ENCODE measurements around the gene ALPK1.
"Not testable (repeated sequence)": the region's sequence is repeated elsewhere in the genome, so short reads cannot be mapped to it uniquely, and the experiment has no call there.

Gene ALPK1

DNA sequence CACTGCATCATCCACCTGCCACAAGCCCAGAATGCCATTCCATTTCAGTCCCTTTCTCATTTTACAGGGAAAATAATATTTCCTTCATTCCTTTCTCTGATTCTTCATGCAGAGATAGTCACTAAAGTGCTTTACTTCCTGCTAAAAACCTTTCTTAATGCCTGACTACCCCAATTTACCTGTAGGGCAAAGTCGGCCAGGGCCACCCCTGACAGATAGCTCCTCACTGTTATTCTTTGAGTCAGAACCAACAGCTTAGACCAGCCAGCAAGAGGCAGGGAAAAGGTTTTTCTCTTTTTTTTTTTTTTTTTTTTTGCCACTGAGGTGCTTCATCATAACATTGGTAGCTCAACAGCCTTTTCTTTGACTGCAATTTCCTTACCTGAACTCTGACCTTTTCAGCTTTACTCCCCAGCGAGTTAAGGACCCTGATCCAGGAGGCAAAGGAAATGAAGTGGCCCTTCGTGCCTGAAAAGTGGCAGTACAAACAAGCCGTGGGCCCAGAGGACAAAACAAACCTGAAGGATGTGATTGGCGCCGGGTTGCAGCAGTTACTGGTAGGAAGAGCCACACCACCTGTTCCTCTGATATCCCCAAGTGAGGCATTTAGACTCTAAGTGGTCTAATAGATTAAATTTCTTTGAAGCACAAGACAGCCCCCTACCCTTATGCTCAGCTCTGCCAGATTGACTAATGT, 85.0 kb downstream of the ALPK1 start:
- DNase-seq, result no peak

DNA sequence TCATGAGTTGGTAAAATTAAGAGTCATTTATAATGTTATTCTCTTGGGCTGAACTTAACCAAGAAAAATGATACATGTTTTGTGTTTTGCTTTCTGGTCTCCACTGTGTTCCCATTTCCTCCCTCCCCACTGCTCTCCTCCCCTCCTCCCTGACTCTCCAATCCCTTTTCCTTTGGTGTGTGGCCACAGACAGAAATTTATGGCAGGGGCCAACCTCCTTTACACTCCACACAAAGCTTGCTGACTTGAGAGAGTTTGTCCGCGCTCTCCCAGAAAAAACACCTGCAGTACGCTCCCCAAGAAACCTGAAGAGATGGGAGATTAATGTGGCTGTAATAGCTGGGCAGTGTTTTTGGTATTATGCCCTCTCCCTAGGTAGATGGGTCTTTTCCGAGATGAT, 88.9 kb downstream of the ALPK1 start:
- DNase-seq, result no peak

DNA sequence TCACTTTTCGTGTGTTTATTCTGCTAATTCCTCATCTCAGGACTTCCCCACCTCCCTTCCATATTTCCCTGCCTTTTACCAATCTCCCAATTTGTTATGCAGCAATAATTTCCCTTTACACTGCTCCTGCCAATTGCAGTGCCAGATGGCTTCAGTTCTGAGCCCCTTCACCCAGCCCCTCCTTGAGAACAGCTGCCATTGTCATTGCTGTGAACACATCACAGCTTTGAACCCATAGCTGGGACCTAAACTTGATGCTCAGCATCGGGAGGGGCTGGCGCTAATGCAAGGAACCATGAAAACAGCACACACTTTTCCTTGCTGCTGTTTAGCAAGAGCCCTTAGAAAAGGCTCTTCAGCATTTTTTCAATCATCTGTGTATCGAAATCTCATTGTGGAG, 104.9 kb downstream of the ALPK1 start:
- DNase-seq, result no peak

DNA sequence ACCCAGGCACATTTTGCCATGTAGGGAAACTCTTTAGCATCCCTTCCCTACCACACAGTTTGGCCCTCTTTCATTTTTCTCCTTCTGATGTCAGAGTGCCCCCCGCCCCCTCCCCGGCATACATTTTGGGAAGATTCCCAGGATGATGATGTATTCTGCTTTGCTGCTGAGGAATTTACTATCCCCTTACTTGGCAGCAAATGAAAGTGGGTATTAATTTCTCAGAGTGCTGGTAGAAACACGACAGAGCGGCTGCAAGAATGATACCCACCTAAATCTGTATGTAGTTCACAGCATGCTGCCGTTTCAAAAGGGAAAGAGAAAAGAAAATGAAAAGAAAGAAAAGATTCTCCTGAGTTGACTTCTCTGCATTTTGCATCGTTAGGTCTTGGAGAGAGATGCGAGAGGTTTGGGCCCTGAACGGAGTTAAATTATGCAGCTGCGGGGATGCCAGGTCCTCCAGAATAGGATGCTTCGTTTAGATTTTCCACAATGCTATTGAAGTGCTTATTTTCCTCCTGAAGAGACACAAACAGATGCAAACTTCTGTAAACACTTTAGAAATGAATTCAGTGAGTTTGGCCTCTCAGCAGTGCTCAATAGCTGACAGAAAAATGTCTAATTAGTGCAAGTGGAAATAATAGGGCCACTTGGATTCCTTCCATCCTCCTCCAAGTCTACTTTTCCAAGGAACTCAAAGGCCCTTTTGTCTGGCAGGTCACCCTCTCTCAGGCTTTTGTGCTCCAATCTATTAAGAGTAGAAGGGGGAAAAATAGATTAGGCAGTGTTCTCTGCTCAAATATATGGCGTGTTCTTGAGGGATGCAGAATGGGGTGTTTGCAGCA, 106.2 kb downstream of the ALPK1 start:
- peak; percentile 23 for DNase-seq

DNA sequence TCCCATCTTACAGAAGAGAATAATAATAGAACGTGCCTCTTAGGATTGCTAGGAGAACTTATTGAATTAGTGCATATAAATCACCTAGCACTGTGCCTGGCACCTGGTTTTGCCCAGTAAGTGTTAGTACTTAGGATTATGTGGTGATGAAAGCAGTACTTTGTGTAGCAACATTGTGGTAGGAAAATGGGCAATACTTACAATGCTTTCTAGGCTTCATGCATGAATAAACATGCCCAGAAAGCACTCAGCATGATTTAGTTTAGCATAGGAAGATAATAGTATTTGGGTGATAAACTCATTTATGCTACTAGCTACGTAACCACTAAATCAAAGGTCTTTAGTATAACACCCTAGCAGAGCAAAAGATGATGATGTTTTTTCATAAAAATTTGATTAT, 113.2 kb downstream of the ALPK1 start:
- DNase-seq, result peak; percentile 10

DNA sequence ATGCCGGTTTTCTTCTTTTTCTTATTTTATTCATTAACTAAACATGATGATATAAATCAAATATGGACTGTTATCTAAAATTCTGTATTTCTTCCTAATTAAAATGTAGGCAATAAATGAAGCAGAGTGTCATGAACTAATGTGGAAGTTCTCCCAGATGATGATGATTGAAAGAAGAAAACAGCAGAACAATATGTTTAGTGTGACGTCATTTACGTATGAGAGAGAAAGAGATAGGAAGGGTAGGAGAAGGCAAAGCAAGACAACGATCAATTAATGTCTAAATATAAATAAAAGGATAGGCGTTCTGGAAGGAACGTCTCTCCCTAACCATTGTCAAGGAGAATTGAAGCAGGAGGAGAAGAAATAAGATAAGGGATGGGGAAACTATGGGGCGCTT, 113.6 kb downstream of the ALPK1 start:
- DNase-seq, result no peak

DNA sequence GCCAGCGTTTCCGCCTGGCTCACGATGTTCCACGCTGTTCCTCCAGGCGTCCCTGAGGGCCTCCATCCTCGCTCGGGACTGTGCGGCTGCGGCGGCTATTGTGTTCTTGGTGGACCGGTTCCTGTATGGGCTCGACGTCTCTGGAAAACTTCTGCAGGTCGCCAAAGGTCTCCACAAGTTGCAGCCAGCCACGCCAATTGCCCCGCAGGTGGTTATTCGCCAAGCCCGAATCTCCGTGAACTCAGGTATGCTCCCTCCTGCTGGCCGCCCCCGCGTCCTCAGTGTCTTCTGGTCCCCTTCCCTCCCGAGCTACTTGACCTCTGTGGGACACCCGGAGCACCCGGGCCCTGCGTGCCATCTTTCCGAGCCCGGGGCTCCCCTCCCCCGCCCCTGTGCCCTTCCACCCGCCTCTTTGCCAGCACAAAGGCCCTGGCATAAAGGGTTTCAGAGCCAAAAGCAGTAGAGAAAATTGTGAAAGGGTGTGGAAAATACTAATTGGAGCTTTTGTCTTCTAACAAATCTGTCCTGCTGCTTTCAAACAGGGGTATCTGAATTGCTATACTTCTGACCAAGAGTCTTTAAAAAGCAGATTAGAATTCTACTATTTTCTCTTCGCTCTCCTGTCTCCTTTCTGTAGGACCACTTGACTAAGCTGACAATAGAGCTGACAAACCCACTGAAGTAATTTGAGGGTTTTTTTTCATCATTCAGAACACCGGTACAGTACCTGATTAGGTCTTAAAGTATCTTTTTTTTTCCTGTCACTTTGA, 114.8 kb downstream of the ALPK1 start:
- DNase-seq, result no peak

DNA sequence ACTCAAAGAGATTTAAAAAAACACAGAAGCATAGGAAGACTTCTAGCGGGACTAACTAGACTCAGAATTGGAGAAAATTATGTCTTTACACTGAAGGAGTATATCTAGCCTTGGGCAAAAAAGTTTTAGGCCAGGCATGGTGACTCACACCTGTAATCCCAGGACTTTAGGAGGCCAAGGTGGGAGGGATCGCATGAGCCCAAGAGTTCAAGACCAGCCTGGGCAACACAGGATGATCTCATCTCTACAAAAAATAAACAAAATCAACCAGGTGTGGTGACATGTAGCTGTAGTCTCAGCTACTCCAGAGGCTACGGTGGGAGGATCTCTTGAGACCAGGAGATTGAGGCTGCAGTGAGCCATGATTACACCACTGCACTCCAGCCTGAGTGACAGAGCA, 119.3 kb downstream of the ALPK1 start:
- no peak for DNase-seq

DNA sequence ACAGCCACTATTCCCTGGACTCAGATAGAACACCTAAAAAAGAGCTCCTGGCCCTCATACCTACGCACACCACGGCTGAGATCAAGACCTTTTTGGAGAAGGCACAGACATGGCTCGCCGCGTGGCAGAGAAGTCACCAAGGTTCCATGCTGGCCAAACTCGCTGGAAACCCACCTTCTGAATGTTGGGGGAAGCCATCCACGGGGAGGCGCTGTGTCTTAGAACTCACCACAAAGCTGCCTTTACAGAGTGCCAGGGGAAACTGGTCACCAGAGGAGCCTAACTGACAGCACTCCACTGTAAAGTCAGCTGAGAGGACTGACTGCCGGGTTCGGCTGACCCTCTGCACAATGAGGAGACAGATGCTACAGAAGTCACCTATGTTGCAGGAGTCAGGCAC, 120.9 kb downstream of the ALPK1 start:
- no peak for DNase-seq

DNA sequence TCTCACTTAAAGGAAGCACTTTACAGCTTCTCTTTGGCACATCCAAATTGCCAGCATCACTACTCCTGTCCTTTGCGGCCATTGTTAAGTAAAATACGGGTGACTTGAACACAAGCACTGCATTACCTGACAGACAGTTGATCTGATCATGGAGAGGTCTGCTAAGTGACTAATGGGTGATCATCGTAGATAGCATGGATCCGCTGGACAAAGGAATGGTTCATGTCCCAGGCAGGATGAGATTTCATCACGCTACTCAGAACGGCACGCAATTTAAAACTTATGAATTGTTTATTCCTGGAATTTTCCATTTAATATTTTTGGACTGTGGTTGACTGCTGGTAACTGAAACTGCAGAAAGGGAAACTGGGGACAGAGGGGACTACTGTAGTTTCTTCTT, 124.7 kb downstream of the ALPK1 start:
- no peak for DNase-seq

DNA sequence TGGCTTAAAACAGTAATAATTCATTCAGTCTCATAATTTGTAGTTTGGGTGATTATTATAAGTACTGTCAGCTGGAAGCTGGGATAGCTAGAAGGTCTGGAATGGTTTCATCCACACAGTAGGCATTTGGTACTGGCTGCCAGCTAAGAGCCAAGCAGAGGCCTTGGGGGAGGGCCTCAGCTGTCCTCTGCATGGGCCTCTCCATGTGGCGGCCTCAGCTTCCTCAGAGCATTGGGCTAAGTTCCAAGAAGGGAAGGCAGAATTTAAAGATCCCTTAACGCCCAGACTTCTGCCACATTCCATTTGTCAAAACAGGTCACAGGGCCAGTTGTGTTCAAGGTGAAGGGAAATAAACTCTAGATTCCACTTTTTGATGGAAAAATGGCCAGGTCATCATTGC, 125.5 kb downstream of the ALPK1 start:
- no peak for DNase-seq

DNA sequence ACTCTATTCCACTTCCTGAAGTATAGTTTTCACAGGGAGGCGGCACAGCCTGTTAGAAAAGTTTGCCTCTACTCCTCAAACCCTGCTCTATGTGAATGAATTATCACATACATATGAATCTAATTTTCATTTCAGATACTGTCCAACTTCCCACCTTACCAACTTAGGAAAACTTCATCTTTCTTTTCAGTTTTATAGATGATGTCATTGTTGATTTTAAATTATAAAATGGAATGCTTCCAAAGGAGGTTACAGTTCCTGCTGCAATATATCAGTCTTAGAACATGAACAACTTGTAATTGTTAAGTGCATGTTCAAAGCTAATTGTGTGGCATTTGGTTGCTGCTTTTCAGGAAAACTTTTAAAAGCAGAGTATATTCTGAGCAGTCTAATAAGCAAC, 126.4 kb downstream of the ALPK1 start:
- no peak for DNase-seq

DNA sequence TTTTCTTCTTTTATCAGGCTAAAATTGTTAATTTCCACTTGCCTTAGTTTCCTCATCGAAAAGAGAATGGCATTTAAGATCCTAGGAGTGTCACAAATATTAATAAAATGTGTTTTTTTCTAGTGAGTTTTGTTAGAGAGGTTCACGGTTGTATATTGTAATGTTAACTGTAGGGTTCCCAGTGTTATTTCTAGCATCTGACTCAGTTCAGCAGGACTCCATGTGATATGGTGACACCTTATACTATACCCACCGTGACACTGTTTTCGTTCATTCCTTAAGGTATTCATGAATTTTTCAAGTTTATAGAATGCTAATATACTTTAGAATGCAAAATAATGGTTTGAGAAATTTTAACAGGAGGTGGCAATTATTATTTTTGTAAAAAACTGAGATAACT, 128.7 kb downstream of the ALPK1 start:
- no peak for DNase-seq

DNA sequence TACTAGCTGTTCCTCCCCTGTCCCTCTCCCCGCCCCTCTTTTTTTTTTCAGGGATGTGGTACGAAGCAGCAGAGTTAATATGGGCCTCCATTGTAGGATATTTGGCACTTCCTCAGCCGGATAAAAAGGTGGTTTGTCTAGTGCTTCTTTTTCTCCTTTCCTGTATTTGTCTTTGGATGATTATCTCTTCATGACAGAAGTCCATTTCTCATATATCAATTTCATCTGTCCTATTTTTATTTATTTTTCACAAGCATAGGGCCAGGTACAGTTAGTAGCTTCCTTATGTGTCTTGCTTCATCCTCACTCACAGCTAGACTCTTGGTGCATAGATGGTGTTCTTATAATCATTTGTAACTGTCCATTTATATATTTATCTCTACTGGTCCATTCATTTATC, 129.2 kb downstream of the ALPK1 start:
- DNase-seq, result no peak

DNA sequence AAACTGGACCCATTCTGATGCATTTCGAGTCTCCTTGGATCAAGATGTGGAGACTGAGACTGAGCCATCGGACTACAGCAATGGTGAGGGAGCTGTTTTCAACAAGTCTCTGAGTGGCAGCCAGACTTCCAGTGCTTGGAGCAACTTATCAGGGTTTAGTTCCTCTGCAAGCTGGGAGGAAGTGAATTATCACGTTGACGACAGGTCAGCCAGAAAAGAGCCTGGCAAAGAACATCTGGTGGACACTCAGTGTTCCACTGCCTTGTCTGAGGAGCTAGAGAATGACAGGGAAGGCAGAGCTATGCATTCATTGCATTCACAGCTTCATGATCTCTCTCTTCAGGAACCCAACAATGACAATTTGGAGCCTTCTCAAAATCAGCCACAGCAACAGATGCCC, 134.0 kb downstream of the ALPK1 start:
- no peak for DNase-seq

DNA sequence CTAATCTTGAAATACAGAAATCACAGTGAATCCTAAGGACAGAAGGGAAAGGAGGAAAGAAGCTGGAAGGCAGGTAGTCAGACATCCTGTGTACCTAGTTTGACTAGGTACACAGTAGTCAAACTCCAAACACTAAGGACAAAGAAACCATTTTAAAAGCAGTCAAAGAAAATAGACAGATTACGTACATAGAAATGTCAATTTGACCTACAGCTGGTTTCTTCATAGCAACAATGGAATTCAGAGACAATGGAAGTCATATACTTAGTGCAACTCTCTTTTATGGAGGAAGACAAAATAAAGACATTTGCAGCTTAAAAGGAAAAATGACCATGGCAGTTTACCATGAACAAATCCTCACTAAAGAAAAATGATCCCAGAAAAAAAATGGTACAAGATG, 139.8 kb downstream of the ALPK1 start:
- DNase-seq, result no peak

DNA sequence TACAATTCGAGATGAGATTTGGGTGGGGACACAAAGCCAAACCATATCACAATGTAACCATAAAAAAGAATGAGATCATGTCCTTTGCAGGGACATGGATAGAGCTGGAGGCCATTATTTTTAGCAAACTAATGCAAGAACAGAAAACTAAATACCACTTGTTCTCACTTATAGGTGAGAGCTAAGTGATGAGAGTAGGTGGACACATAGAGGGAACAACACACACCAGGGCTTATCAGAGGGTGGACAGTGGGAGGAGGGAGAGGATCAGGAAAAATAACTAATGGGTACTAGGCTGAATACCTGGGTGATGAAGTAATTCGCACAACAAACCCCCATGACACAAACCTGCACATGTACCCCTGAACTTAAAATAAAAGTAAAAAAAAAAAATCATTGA, 145.1 kb downstream of the ALPK1 start:
- not testable (repeated sequence) for DNase-seq

DNA sequence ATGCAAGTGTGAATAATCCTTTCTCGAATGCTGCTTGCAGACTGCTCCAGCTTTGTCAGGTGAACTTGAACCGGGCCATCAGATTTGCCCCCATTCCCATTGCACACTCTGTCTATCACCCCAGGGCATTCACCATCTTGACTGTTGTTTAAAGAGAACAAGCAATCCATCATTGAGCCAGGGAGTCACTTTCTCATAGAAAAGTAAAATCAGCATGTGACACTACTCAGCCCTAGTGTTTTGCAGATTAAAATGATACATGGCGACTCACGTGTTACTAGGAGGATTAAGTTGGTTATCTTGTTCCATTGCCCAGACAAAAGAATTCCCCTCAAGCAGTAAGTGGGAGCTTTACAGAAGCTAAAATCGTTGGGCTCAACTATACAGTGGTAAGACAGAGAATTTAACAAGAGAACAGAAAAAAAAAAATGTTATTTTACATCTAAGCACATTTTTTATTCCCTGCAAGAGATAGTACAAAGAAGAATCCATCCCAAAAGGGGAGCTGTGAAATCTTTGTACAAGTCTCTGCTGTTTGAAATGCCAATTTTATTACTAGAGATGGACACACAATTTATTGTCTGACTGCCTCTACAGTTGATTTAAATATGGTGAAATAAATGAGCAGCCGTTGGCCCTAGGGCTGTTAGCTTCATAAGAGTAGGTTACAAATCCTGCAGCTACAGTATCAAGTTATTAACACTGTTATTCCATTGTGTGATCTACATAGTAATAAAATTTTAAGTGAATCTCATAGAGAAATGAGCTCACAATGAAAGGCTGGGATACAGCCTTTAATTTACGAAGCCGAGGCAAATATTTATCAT, 151.3 kb downstream of the ALPK1 start:
- no peak for DNase-seq

DNA sequence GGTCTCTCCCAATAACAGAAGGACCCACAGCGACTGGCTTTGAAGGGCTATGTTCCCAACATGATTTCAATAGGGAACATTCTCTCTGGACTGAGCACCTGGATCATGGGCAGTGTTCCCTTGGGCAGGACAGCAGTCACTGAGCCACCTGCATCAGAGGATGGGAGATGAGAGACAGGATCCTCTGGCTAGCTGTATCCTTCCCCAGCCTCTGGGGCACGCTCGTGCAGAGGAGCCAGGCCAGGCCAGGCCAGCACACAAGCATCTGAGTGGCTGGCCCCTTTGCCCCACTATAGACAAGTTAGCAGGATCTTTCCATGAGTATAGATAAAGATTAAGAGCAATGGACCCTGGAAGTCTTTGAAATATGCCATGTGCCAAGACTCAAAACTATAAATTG, 152.5 kb downstream of the ALPK1 start:
- no peak for DNase-seq

DNA sequence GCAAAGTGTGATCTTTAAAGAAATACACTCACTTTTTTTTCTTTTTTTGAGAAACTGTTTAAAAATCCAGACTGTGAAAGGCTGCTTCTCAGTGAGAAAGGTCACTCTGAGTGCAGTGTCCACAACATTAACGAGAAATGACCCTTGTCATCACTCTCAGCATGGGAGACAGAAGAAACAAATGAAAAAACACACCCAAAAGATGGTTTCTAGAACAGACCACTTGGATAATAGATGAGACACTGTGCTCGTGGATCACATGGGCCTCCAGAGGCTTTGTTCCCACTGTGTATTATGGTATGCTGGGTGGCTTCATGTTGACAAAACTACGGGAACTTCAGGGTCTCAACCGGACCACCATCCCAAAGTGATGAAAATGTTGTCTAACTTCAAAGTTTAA, 153.9 kb downstream of the ALPK1 start:
- no peak for DNase-seq

DNA sequence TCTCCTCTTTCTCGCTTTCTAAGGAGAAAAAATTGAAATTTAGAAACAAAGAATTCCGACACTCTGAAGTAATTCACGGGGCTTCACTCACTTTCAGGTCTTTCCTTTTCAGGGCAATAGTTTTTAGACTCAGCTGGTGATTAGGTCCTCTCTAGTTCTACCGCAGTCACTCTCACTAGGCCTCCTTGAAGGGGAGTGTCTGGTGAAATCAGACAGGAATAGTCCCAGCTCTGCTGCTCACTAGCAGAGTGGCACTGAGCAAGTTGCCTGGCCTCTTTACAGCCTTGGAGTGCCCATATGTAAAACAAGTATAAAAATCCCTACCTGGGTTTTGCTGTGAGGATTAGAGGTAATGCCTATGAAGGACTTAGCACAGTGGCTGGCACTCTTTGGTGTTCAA, 154.7 kb downstream of the ALPK1 start:
- DNase-seq, result no peak

DNA sequence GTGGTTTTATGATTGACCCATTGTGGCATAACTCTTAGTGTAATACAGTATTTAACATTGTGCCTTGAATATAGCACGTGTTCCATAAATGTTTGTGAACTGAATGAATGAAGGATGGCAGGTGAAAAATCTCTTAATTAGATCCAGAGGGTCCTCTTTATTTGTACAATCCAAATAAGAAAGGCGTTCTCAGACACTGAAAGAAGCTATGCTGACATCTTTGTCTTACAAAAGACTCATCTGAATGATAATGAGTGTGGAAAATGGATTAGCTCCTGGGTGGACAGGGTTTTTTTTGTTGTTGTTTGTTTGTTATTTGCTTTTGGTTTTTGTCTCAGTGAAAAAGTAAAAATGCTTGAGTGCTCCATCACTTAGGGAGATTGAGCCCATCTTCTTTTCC, 156.2 kb downstream of the ALPK1 start:
- DNase-seq, result no peak

DNA sequence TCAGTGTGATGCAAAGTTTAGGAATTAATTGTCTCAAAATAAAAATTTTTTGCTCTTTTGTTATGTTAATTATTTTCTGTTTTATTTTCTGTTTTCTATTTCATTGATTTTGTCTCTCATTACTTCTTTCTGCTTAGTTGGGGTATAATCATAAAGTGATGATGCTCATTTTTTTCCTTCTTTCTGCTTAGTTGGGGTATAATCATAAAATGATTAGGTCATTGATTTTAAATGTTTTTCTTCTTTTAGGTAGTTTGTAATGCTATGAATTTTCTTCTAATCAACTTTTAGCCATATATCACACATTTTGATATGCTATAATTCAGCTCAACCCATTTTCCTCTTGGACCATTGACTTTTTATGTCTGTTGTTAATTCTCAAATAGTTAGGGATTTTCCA, 175.1 kb downstream of the ALPK1 start:
- DNase-seq, result no peak

All from NCI-H1105 treated with DMSO at 0.1 percent for 48 hours (cell line).